KMS-11 (cell line): Measurements from ENCODE around the gene SYT13.

Source experiments
- H2AFZ ChIP-seq: fragments of 200-600 bp; sonication (generic); 2 replicates; pipeline ENCODE4 v1.6.1; 2016; ENCODE audit warnings: antibody characterized with exemption, mixed run types, low read depth
- H3K27ac ChIP-seq: fragments of 200-600 bp; sonication (generic); 2 replicates; pipeline ENCODE4 v1.6.1; 2016; ENCODE audit warnings: mild to moderate bottlenecking, mixed run types
- H3K27me3 ChIP-seq: fragments of 200-600 bp; sonication (generic); 2 replicates; pipeline ENCODE4 v1.6.1; 2017; ENCODE audit warnings: mild to moderate bottlenecking, low read depth, mixed run types, moderate library complexity; ENCODE audit not compliant: insufficient read depth
- H3K36me3 ChIP-seq: fragments of 200-600 bp; sonication (generic); 2 replicates; pipeline ENCODE4 v1.6.1; 2017; ENCODE audit warnings: mild to moderate bottlenecking, mixed run types; ENCODE audit not compliant: insufficient read depth
- H3K4me1 ChIP-seq: fragments of 200-600 bp; sonication (generic); 2 replicates; pipeline ENCODE4 v1.6.1; 2016; ENCODE audit warnings: mild to moderate bottlenecking, low read depth, mixed run types; ENCODE audit not compliant: poor library complexity, severe bottlenecking
- H3K4me2 ChIP-seq: fragments of 200-600 bp; sonication (generic); 2 replicates; pipeline ENCODE4 v1.7.0; 2016; ENCODE audit warnings: mild to moderate bottlenecking, mixed run types
- H3K4me3 ChIP-seq: fragments of 200-600 bp; sonication (generic); IDR thresholded peaks from 2 replicates; pipeline ENCODE4 v1.6.1; 2017; ENCODE audit warnings: low read depth, low read length, mixed read lengths; ENCODE audit not compliant: insufficient read depth
- H3K79me2 ChIP-seq: fragments of 200-600 bp; sonication (generic); 2 replicates; pipeline ENCODE4 v1.6.1; 2016; ENCODE audit warnings: low read depth, mixed run types; ENCODE audit not compliant: insufficient read depth
- H3K9ac ChIP-seq: fragments of 200-600 bp; sonication (generic); 2 replicates; pipeline ENCODE4 v1.6.1; 2016; ENCODE audit warnings: mild to moderate bottlenecking, mixed run types
- H4K20me1 ChIP-seq: fragments of 200-600 bp; sonication (generic); 2 replicates; pipeline ENCODE4 v1.6.1; 2016; ENCODE audit warnings: mild to moderate bottlenecking, mixed run types; ENCODE audit not compliant: insufficient read depth
- TF ChIP-seq, protein P1 (sequence below): fragments of 200-600 bp; sonication (generic); conservative IDR thresholded peaks from 2 replicates; pipeline ENCODE4 v1.6.1; 2017; ENCODE audit warnings: low read depth, mild to moderate bottlenecking, antibody characterized with exemption, low read length, moderate library complexity, mixed read lengths

Gene SYT13

GRCh38 chr11:45217991-45218390 lies 68.2 kb downstream of the SYT13 start:
- Histone ChIP-seq H3K36me3 (no peaks in the 10 kb centered on the region), H3K4me1 (peaks cover 8% of the 10 kb centered on the region), H4K20me1 (no peaks in the 10 kb centered on the region), H3K27ac (no peak overlapping the region), H3K4me3 (no peak overlapping the region), H2AFZ (no peak overlapping the region), H3K4me2 (no peak overlapping the region), H3K79me2 (no peaks in the 10 kb centered on the region), H3K27me3 (no peaks in the 10 kb centered on the region), H3K9ac (no peak overlapping the region)
- TF ChIP-seq, protein P1, sequence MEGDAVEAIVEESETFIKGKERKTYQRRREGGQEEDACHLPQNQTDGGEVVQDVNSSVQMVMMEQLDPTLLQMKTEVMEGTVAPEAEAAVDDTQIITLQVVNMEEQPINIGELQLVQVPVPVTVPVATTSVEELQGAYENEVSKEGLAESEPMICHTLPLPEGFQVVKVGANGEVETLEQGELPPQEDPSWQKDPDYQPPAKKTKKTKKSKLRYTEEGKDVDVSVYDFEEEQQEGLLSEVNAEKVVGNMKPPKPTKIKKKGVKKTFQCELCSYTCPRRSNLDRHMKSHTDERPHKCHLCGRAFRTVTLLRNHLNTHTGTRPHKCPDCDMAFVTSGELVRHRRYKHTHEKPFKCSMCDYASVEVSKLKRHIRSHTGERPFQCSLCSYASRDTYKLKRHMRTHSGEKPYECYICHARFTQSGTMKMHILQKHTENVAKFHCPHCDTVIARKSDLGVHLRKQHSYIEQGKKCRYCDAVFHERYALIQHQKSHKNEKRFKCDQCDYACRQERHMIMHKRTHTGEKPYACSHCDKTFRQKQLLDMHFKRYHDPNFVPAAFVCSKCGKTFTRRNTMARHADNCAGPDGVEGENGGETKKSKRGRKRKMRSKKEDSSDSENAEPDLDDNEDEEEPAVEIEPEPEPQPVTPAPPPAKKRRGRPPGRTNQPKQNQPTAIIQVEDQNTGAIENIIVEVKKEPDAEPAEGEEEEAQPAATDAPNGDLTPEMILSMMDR: no peak

- H3K27me3 ChIP-seq: no peaks in the 10 kb centered on the region
- H3K79me2 ChIP-seq: no peaks in the 10 kb centered on the region
- TF ChIP-seq, protein P1: no peak
- no peaks in the 10 kb centered on the region for H4K20me1 ChIP-seq
- H2AFZ ChIP-seq: no peak overlapping the region
- H3K27ac ChIP-seq: no peak overlapping the region
- H3K4me2 ChIP-seq: no peak overlapping the region
- no peak overlapping the region for H3K4me3 ChIP-seq
- no peaks in the 10 kb centered on the region for H3K36me3 ChIP-seq
- H3K4me1 ChIP-seq: peaks cover 8% of the 10 kb centered on the region
- no peak overlapping the region for H3K9ac ChIP-seq
These were observed 69.2 kb downstream of the SYT13 start for GRCh38 chr11:45216901-45217300.

- H3K27ac ChIP-seq: no peak overlapping the region
- H4K20me1 ChIP-seq: no peaks in the 10 kb centered on the region
- peaks cover 8% of the 10 kb centered on the region for H3K4me1 ChIP-seq
- H2AFZ ChIP-seq: no peak overlapping the region
- H3K27me3 ChIP-seq: no peaks in the 10 kb centered on the region
- TF ChIP-seq, protein P1: no peak
- no peak overlapping the region for H3K9ac ChIP-seq
- no peaks in the 10 kb centered on the region for H3K79me2 ChIP-seq
- no peak overlapping the region for H3K4me2 ChIP-seq
- no peaks in the 10 kb centered on the region for H3K36me3 ChIP-seq
- H3K4me3 ChIP-seq: no peak overlapping the region
These were observed 70.1 kb downstream of the SYT13 start for GRCh38 chr11:45216031-45216430.

DNA sequence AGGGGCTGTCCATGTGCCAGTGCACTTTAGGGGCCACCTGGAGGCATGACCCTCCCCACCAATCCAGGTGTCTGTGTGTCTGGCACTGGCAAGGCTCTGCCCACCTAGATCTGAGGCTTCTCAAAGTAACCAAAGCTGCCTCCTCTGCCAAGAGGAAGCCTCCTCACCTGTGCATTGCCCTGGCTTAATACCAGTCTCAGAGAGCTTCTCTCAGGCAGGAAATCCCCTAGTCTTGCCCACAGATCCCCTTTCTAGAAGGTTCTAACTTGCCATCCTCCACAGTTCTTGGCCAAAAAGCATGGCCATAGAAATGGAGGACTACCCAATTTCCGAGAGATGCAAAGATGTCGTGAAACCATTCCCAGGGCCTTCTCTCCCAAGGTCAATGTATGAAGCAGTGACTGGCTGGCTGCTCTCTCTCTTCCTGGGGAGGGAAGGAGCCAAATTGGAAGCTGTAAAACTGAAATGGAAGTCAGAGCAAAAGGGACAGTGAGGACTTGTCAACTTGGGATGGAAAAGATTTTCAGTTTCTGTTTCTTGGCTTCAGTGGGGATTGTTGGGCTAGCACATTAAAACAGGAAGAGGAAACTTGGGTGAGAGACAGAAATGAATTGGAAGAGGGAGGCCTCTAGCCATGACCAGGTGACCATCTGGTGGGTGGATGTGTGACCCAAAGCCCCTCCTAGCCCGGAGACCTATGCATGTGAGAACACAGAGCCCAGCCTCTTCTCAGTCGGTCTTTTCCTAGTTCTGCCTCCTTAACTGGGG lies 70.9 kb downstream of the SYT13 start:
- TF ChIP-seq, protein P1: no peak
- Histone ChIP-seq H3K27me3 (no peaks in the 10 kb centered on the region), H2AFZ (no peak overlapping the region), H3K4me1 (peaks cover 8% of the 10 kb centered on the region), H3K4me3 (no peak overlapping the region), H3K27ac (no peak overlapping the region), H3K4me2 (no peak overlapping the region), H3K36me3 (no peaks in the 10 kb centered on the region), H3K79me2 (no peaks in the 10 kb centered on the region), H4K20me1 (no peaks in the 10 kb centered on the region), H3K9ac (no peak overlapping the region)
